Lower lobe of right lung (tissue), 2 donors: Measurements from ENCODE around the gene SLC4A1. TPM values are rescaled to one million over a fixed set of nuclear protein-coding genes. Genes with fewer than 3 reads are reported as not detected.

Source experiments
- ATAC-seq, 2 donors: fragments of 200-7000 bp; cut with Tn5 transposase; one replicate each; pipeline ENCODE4 v1.9.1; 2020 to 2022; ENCODE audit warnings: mild to moderate bottlenecking in 2 of 2, moderate library complexity in 2 of 2
- DNase-seq: peaks from one replicate; pipeline ENCODE4 v3.0.0-alpha.2; 2020
- H3K27ac ChIP-seq: fragments of 200-600 bp; one replicate; pipeline ENCODE4 v1.8.0; 2022
- H3K27me3 ChIP-seq: fragments of 200-600 bp; one replicate; pipeline ENCODE4 v1.8.0; 2022; ENCODE audit warnings: low read depth
- H3K36me3 ChIP-seq: fragments of 200-600 bp; one replicate; pipeline ENCODE4 v1.8.0; 2022; ENCODE audit warnings: mild to moderate bottlenecking
- H3K4me1 ChIP-seq: fragments of 200-600 bp; one replicate; pipeline ENCODE4 v1.8.0; 2022
- H3K4me3 ChIP-seq: fragments of 200-600 bp; one replicate; pipeline ENCODE4 v1.8.0; 2022; ENCODE audit warnings: mild to moderate bottlenecking
- H3K9me3 ChIP-seq: fragments of 200-600 bp; one replicate; pipeline ENCODE4 v1.8.0; 2022
- CTCF ChIP-seq: fragments of 200-600 bp; IDR thresholded peaks from one replicate; pipeline ENCODE4 v1.8.0; 2022; ENCODE audit warnings: antibody characterized with exemption, mild to moderate bottlenecking
- intact Hi-C: fragments of 100-400 bp; cut with DNase I; formaldehyde crosslinking; loops from one replicate; pipeline ENCODE4 v1.11.0; 2022
- total RNA-seq: library from RNA; stranded (reverse); fragmentation: NEBNext Ultra II Directional; extraction: Animal tissue kit (Norgen Biotek cat#: 25700); gene quantifications from one replicate; pipeline ENCODE4 v1.2.1, GENCODE V29; 2021
- donor health status: DM: no; HTN: yes; CAD: no; lungs with severe emphysema.

SLC4A1 gene
- total RNA-seq, 1 donor from 2014 or later: 0.83 TPM

GRCh38 chr17:44282264-44282663, 14.3 kb upstream of the SLC4A1 start:
- Histone ChIP-seq H3K27ac (no peak overlapping the region), H3K36me3 (no peaks in the 10 kb centered on the region), H3K27me3 (no peaks in the 10 kb centered on the region), H3K4me1 (peaks cover 21% of the 10 kb centered on the region), H3K9me3 (no peaks in the 10 kb centered on the region), H3K4me3 (no peak overlapping the region)
- ATAC-seq: no peak
- TF ChIP-seq CTCF: no peak
- DNase-seq: no peak
- intact Hi-C loops: no loop called here

DNA sequence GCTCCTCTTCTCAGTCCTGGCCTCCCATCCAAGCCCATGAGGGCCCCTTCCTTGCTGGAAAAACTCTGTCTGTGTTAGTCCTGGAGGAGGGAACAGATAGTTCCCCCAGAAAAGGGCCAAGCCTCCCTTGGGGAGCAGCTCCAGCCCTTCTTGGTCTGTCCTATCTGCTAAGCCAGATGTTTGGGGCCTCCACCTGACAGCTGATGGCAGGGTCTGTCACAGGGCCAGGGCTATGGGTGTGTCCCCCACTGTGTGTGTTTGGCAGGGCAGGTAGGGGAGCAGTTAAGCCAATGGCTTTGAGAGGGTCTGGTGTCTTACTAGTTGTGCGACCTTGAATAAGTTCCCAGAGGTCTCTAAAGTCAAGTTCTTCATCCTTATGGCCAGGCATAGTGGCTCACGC, 13.6 kb upstream of the SLC4A1 start:
- H3K9me3 ChIP-seq: no peaks in the 10 kb centered on the region
- H3K27me3 ChIP-seq: no peaks in the 10 kb centered on the region
- H3K36me3 ChIP-seq: no peaks in the 10 kb centered on the region
- H3K4me1 ChIP-seq: peaks cover 21% of the 10 kb centered on the region
- no peak overlapping the region for H3K4me3 ChIP-seq
- DNase-seq (no peak), ATAC-seq (no peak)
- intact Hi-C loops: no loop called here
- H3K27ac ChIP-seq: no peak overlapping the region
- TF ChIP-seq CTCF: no peak

DNA sequence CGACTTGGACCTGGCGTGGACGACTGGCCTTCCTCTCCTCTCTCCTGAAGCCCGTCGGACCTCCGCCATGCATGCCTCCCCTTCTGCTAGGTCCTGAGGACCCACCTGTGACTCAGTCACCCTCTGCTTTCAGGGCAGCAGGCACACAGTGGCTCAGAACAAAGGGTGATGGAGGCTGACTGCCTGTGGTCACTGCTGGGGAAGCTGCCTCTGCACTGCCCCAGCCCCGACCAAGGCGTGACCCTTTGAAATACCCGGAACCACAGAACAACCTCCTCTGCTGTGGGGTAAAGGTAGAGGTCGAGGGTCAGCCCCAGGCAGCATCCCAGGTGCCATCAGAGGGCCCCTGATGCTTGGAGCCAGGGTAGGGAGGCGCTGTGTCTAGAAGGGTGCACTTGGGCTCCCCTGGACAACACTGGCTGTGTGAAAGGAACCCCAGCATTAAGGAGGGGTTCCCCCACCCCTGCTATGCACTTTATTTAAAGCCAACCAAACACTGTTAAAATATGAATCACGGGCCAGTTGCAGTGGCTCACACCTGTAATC, 12.5 kb upstream of the SLC4A1 start:
- intact Hi-C loops: no loop called here
- H3K27ac ChIP-seq: peak overlapping the region; percentile 80
- no peak for TF ChIP-seq CTCF
- no peaks in the 10 kb centered on the region for H3K9me3 ChIP-seq
- H3K27me3 ChIP-seq: no peaks in the 10 kb centered on the region
- peaks cover 21% of the 10 kb centered on the region for H3K4me1 ChIP-seq
- no peaks in the 10 kb centered on the region for H3K36me3 ChIP-seq
- DNase-seq (no peak), ATAC-seq (peak; percentile 50 to 55)
- no peak overlapping the region for H3K4me3 ChIP-seq

DNA sequence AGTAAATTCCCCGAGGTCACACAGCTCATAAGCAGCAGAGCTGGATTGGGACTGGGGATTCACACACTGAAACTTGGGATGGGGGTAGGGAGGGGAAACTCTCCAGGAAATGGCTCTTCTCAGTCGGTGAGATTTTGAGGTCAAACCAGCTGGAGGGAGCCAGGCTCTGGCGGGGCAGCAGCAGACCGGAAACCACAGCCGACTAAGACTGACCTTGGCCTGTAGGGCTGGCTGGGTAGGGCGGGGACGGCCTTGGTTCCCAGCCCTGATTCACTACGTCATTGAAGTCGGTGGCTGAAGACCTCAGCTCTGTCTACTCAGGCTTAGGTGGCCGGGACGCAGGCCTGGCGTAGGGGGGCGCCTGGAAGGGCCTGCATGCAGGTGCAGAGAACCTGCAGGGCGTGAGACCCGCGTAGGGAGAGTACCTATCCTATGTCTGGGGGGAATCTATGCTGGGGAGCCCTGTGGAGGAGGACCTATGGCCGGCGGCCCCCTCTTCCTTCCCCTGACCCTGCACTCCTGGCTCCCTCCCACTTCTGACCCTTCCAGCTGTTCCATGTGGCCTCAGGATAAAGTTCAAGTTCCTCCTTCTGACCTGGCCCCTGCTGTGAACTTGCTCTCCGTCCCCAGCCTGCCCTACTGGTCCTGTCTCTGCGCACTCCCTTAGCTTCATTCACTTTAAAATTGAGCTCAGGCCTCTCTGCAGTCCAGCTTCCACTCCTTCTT, 11.9 kb upstream of the SLC4A1 start:
- peaks cover 21% of the 10 kb centered on the region for H3K4me1 ChIP-seq
- peak; percentile 91 to 96 for ATAC-seq
- peak overlapping the region; percentile 80 for H3K27ac ChIP-seq
- intact Hi-C loops: no loop called here
- peak; percentile 87 for DNase-seq
- H3K9me3 ChIP-seq: no peaks in the 10 kb centered on the region
- no peak for TF ChIP-seq CTCF
- H3K27me3 ChIP-seq: no peaks in the 10 kb centered on the region
- peak overlapping the region; percentile 11 for H3K4me3 ChIP-seq
- H3K36me3 ChIP-seq: no peaks in the 10 kb centered on the region

- ATAC-seq: no peak
- H3K9me3 ChIP-seq: no peaks in the 10 kb centered on the region
- H3K27ac ChIP-seq: peak overlapping the region; percentile 80
- no peak for DNase-seq
- H3K27me3 ChIP-seq: no peaks in the 10 kb centered on the region
- H3K36me3 ChIP-seq: no peaks in the 10 kb centered on the region
- H3K4me1 ChIP-seq: peaks cover 21% of the 10 kb centered on the region
- no peak overlapping the region for H3K4me3 ChIP-seq
- intact Hi-C loops: no loop called here
- no peak for TF ChIP-seq CTCF
Observed at GRCh38 chr17:44279346-44279665, 11.4 kb upstream of the SLC4A1 start.
